ENCODE measurements around the gene PBRM1.

DNA sequence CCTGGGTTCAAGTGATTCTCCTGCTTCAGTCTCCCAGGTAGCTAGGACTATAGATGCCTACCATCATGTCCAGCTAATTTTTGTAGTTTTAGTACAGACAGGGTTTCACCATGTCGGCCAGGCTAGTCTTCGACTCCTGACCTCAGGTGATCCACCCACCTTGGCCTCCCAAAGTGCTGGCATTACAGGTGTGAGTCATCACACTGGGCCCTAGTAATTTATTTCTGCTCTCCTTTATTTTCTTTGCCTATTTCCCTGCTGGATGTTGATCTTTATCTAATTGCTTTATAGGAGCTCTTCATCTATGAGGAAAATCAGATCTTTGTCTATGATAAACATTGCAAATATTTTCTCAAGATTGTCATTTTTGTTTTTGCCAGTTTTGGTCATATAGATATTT is 117.6 kb downstream of the PBRM1 start:
- TF ChIP-seq, protein P1, sequence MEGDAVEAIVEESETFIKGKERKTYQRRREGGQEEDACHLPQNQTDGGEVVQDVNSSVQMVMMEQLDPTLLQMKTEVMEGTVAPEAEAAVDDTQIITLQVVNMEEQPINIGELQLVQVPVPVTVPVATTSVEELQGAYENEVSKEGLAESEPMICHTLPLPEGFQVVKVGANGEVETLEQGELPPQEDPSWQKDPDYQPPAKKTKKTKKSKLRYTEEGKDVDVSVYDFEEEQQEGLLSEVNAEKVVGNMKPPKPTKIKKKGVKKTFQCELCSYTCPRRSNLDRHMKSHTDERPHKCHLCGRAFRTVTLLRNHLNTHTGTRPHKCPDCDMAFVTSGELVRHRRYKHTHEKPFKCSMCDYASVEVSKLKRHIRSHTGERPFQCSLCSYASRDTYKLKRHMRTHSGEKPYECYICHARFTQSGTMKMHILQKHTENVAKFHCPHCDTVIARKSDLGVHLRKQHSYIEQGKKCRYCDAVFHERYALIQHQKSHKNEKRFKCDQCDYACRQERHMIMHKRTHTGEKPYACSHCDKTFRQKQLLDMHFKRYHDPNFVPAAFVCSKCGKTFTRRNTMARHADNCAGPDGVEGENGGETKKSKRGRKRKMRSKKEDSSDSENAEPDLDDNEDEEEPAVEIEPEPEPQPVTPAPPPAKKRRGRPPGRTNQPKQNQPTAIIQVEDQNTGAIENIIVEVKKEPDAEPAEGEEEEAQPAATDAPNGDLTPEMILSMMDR (IDR thresholded peaks at IDR 0.05): no peak
- no peak for TF ChIP-seq POLR2A (IDR thresholded peaks at IDR 0.05)
